Measurements from ENCODE around the gene PSPN.
"Not testable (repeated sequence)": the region's sequence is repeated elsewhere in the genome, so short reads cannot be mapped to it uniquely, and the experiment has no call there.

The PSPN gene

GRCh38 chr19:6373096-6373812 is 2.5 kb downstream of the PSPN start:
- H3K4me1 ChIP-seq (ENCODE audit: insufficient read depth, low read length): peaks cover 3% of the 10 kb centered on the region; the same call in 1 of the 2 replicates
- H3K36me3 ChIP-seq (ENCODE audit: insufficient read depth, low read length): peaks cover 4% of the 10 kb centered on the region; the same call in 1 of the 2 replicates
- H3K9ac ChIP-seq (ENCODE audit: low read depth, low read length): peak overlapping the region; percentile 82

GRCh38 chr19:6372594-6373095 is 3.1 kb downstream of the PSPN start, which contains the start of gene ALKBH7:
Gene ALKBH7, plus strand, starts transcription at chr19:6372794. Its CDS starts 27 bp downstream, at chr19:6372821.
- peak within 1 kb of the TSS; percentile 82 for H3K9ac ChIP-seq (ENCODE audit: low read depth, low read length)
- H3K9me3 ChIP-seq (ENCODE audit: control insufficient read depth, insufficient read depth, low read length): no peaks in the 10 kb centered on the region
- peaks cover 3% of the 10 kb centered on the region; the same call in 1 of the 2 replicates for H3K4me1 ChIP-seq (ENCODE audit: insufficient read depth, low read length)
- peaks cover 4% of the 10 kb centered on the region; the same call in 1 of the 2 replicates for H3K36me3 ChIP-seq (ENCODE audit: insufficient read depth, low read length)

More at GRCh38 chr19:6373096-6373812, 2.5 kb downstream of the PSPN start:
- H3K9me3 ChIP-seq (ENCODE audit: control insufficient read depth, insufficient read depth, low read length): no peaks in the 10 kb centered on the region

- no peak overlapping the region for H3K9ac ChIP-seq (ENCODE audit: low read depth, low read length)
- peaks cover 7% of the 10 kb centered on the region for H3K36me3 ChIP-seq (ENCODE audit: insufficient read depth, low read length)
Observed at GRCh38 chr19:6364353-6364752, 11.4 kb downstream of the PSPN start.

GRCh38 chr19:6362351-6362801 is 13.4 kb downstream of the PSPN start:
- Histone ChIP-seq H3K36me3 (ENCODE audit: insufficient read depth, low read length) (peaks cover 7% of the 10 kb centered on the region), H3K4me1 (ENCODE audit: insufficient read depth, low read length) (peaks cover 3% of the 10 kb centered on the region; the same call in 1 of the 2 replicates), H3K9me3 (ENCODE audit: control insufficient read depth, insufficient read depth, low read length) (no peaks in the 10 kb centered on the region), H3K9ac (ENCODE audit: low read depth, low read length) (peak overlapping the region; percentile 65)

More at GRCh38 chr19:6364353-6364752, 11.4 kb downstream of the PSPN start:
- Histone ChIP-seq H3K4me1 (ENCODE audit: insufficient read depth, low read length) (0 out of 2 replicates have a peak, but pooled peaks cover 3% of the 10 kb centered on the region), H3K9me3 (ENCODE audit: control insufficient read depth, insufficient read depth, low read length) (no peaks in the 10 kb centered on the region)

- no peaks in the 10 kb centered on the region for H3K9me3 ChIP-seq (ENCODE audit: control insufficient read depth, insufficient read depth, low read length)
- H3K9ac ChIP-seq (ENCODE audit: low read depth, low read length): peak overlapping the region; percentile 65
- peaks cover 7% of the 10 kb centered on the region for H3K36me3 ChIP-seq (ENCODE audit: insufficient read depth, low read length)
- H3K4me1 ChIP-seq (ENCODE audit: insufficient read depth, low read length): peaks cover 3% of the 10 kb centered on the region; the same call in 1 of the 2 replicates
Observed at GRCh38 chr19:6362027-6362350, 13.7 kb downstream of the PSPN start.

GRCh38 chr19:6360857-6361216 is 14.9 kb downstream of the PSPN start:
- not testable (repeated sequence) for H3K9me3 ChIP-seq (ENCODE audit: control insufficient read depth, insufficient read depth, low read length); H3K4me1 ChIP-seq (ENCODE audit: insufficient read depth, low read length); H3K36me3 ChIP-seq (ENCODE audit: insufficient read depth, low read length)
- H3K9ac ChIP-seq (ENCODE audit: low read depth, low read length): peak overlapping the region; percentile 65; the same call in 1 of the 2 replicates

- not testable (repeated sequence) for H3K36me3 ChIP-seq (ENCODE audit: insufficient read depth, low read length); H3K9ac ChIP-seq (ENCODE audit: low read depth, low read length); H3K9me3 ChIP-seq (ENCODE audit: control insufficient read depth, insufficient read depth, low read length); H3K4me1 ChIP-seq (ENCODE audit: insufficient read depth, low read length)
Observed at GRCh38 chr19:6360445-6360844, 15.3 kb downstream of the PSPN start.

- H3K9ac ChIP-seq (ENCODE audit: low read depth, low read length): no peak overlapping the region
- peaks cover 3% of the 10 kb centered on the region; the same call in 1 of the 2 replicates for H3K4me1 ChIP-seq (ENCODE audit: insufficient read depth, low read length)
- no peaks in the 10 kb centered on the region for H3K36me3 ChIP-seq (ENCODE audit: insufficient read depth, low read length)
- H3K9me3 ChIP-seq (ENCODE audit: control insufficient read depth, insufficient read depth, low read length): no peaks in the 10 kb centered on the region
Observed at GRCh38 chr19:6359568-6360341, 16.0 kb downstream of the PSPN start.

- Histone ChIP-seq H3K36me3 (ENCODE audit: insufficient read depth, low read length) (no peaks in the 10 kb centered on the region), H3K4me1 (ENCODE audit: insufficient read depth, low read length) (peaks cover 3% of the 10 kb centered on the region; the same call in 1 of the 2 replicates), H3K9ac (ENCODE audit: low read depth, low read length) (no peak overlapping the region), H3K9me3 (ENCODE audit: control insufficient read depth, insufficient read depth, low read length) (no peaks in the 10 kb centered on the region)
Observed at GRCh38 chr19:6358003-6358402, 17.7 kb downstream of the PSPN start.

- no peaks in the 10 kb centered on the region for H3K36me3 ChIP-seq (ENCODE audit: insufficient read depth, low read length)
- H3K4me1 ChIP-seq (ENCODE audit: insufficient read depth, low read length): no peaks in the 10 kb centered on the region; the same call in 1 of the 2 replicates
- H3K9me3 ChIP-seq (ENCODE audit: control insufficient read depth, insufficient read depth, low read length): peaks cover 4% of the 10 kb centered on the region; the same call in 1 of the 2 replicates
- H3K9ac ChIP-seq (ENCODE audit: low read depth, low read length): no peak overlapping the region
Observed at GRCh38 chr19:6357174-6357573, 18.6 kb downstream of the PSPN start.

GRCh38 chr19:6355321-6356040 is 20.3 kb downstream of the PSPN start:
- H3K9me3 ChIP-seq (ENCODE audit: control insufficient read depth, insufficient read depth, low read length); H3K9ac ChIP-seq (ENCODE audit: low read depth, low read length); H3K4me1 ChIP-seq (ENCODE audit: insufficient read depth, low read length); H3K36me3 ChIP-seq (ENCODE audit: insufficient read depth, low read length): not testable (repeated sequence)

- no peaks in the 10 kb centered on the region; the same call in 1 of the 2 replicates for H3K4me1 ChIP-seq (ENCODE audit: insufficient read depth, low read length)
- H3K9me3 ChIP-seq (ENCODE audit: control insufficient read depth, insufficient read depth, low read length): peaks cover 4% of the 10 kb centered on the region; the same call in 1 of the 2 replicates
- H3K36me3 ChIP-seq (ENCODE audit: insufficient read depth, low read length): no peaks in the 10 kb centered on the region
- H3K9ac ChIP-seq (ENCODE audit: low read depth, low read length): no peak overlapping the region
Observed at GRCh38 chr19:6354098-6354674, 21.5 kb downstream of the PSPN start.

- no peaks in the 10 kb centered on the region for H3K4me1 ChIP-seq (ENCODE audit: insufficient read depth, low read length)
- peaks cover 4% of the 10 kb centered on the region; the same call in 1 of the 2 replicates for H3K9me3 ChIP-seq (ENCODE audit: control insufficient read depth, insufficient read depth, low read length)
- H3K9ac ChIP-seq (ENCODE audit: low read depth, low read length): no peak overlapping the region
- no peaks in the 10 kb centered on the region for H3K36me3 ChIP-seq (ENCODE audit: insufficient read depth, low read length)
Observed at GRCh38 chr19:6352381-6353165, 23.2 kb downstream of the PSPN start.
